Measurements from ENCODE around the gene PPL. TPM values are rescaled to one million over a fixed set of nuclear protein-coding genes. Genes with fewer than 3 reads are reported as not detected.

Gene PPL
- total and polyA plus RNA-seq, 2 donors (not counting 3 experiments of a cell fraction or from before 2014, with no cell fraction given): 0.07 to 0.20 TPM

GRCh38 chr16:4982056-4982867, 45.3 kb upstream of the PPL start:
- Histone ChIP-seq H3K27ac (ENCODE audit: insufficient read depth, low read depth, low read length) (no peak overlapping the region), H3K4me3 (replicated peaks in 1 of 3; ENCODE audit: insufficient read depth in 1 of 3, low read depth in 1 of 3, low read length in 3 of 3) (no peak overlapping the region), H3K9ac (replicated peaks; ENCODE audit: extremely low read depth, insufficient read depth, low read length) (no peak overlapping the region), H3K9me3 (replicated peaks; ENCODE audit: control insufficient read depth, insufficient read depth, low read length) (no peaks in the 10 kb centered on the region), H3K27me3 (ENCODE audit: control insufficient read depth in 2 of 2, insufficient read depth in 2 of 2, low read length in 2 of 2) (peaks cover 4 to 10% of the 10 kb centered on the region in 2 experiments), H3K4me2 (ENCODE audit: insufficient read depth, low read length) (no peak overlapping the region), H4K20me1 (replicated peaks; ENCODE audit: control insufficient read depth, extremely low read depth, insufficient read depth, low read length) (no peaks in the 10 kb centered on the region), H3K79me2 (ENCODE audit: control insufficient read depth, insufficient read depth, low read length) (no peaks in the 10 kb centered on the region), H3K4me1 (ENCODE audit: control insufficient read depth, extremely low read depth, insufficient read depth, low read length) (no peaks in the 10 kb centered on the region), H3K9me1 (replicated peaks; ENCODE audit: control insufficient read depth, extremely low read depth, insufficient read depth, low read length) (no peaks in the 10 kb centered on the region), H2AFZ (ENCODE audit: low read depth, low read length) (no peak overlapping the region), H3K36me3 (ENCODE audit: control insufficient read depth in 2 of 2, extremely low read depth in 1 of 2, insufficient read depth in 2 of 2, low read length in 2 of 2) (no peaks in the 10 kb centered on the region)
- TF ChIP-seq POLR2A (IDR thresholded peaks at IDR 0.05; ENCODE audit: low read depth, low read length): no peak
- TF ChIP-seq JUN (IDR thresholded peaks at IDR 0.05; ENCODE audit: borderline replicate concordance, insufficient read depth, insufficient read length, low read depth): no peak
- no peak for TF ChIP-seq EZH2 (IDR thresholded peaks at IDR 0.05; ENCODE audit: borderline replicate concordance, low read depth, low read length, severe bottlenecking)
- TF ChIP-seq GATA2 (IDR thresholded peaks at IDR 0.05; ENCODE audit: insufficient read depth, insufficient read length, low read depth, low read length): no peak
- no peak for TF ChIP-seq FOS (IDR thresholded peaks at IDR 0.05; ENCODE audit: borderline replicate concordance, insufficient read depth, low read length)
- TF ChIP-seq MAX (IDR thresholded peaks at IDR 0.05; ENCODE audit: insufficient read depth, insufficient read length): no peak
- dilution Hi-C loops (cut with MboI; ENCODE audit: extremely low pct_ligation_motif_present, low sequenced_read_pairs): no loop called here
- CTCF ChIA-PET: no interaction called here
- FAIRE-seq: no peak
- no peak for DNase-seq (ENCODE audit: low read depth, low spot score)
- intact Hi-C loops (cut with micrococcal nuclease): no loop called here
- POLR2A ChIA-PET: no interaction called here
- no TSS peak for BruUV-seq (replicated peaks)

GRCh38 chr16:4981473-4981872, 44.5 kb upstream of the PPL start:
- POLR2A ChIA-PET: no interaction called here

More at GRCh38 chr16:4981473-4981872, 44.5 kb upstream of the PPL start:
- DNase-seq (ENCODE audit: low read depth, low spot score) (no peak), FAIRE-seq (no peak)
- no peak overlapping the region for H3K9ac ChIP-seq (replicated peaks; ENCODE audit: extremely low read depth, insufficient read depth, low read length)
- BruUV-seq (replicated peaks): no TSS peak
- no peak overlapping the region for H3K27ac ChIP-seq (ENCODE audit: insufficient read depth, low read depth, low read length)
- H3K4me2 ChIP-seq (ENCODE audit: insufficient read depth, low read length): no peak overlapping the region
- H3K79me2 ChIP-seq (ENCODE audit: control insufficient read depth, insufficient read depth, low read length): no peaks in the 10 kb centered on the region
- peaks cover 0 to 2% of the 10 kb centered on the region in 2 experiments for H3K27me3 ChIP-seq (ENCODE audit: control insufficient read depth in 2 of 2, insufficient read depth in 2 of 2, low read length in 2 of 2)
- H4K20me1 ChIP-seq (replicated peaks; ENCODE audit: control insufficient read depth, extremely low read depth, insufficient read depth, low read length): no peaks in the 10 kb centered on the region
- H3K36me3 ChIP-seq (ENCODE audit: control insufficient read depth in 2 of 2, extremely low read depth in 1 of 2, insufficient read depth in 2 of 2, low read length in 2 of 2): no peaks in the 10 kb centered on the region
- H3K4me3 ChIP-seq (replicated peaks in 1 of 3; ENCODE audit: insufficient read depth in 1 of 3, low read depth in 1 of 3, low read length in 3 of 3): no peak overlapping the region
- no peaks in the 10 kb centered on the region for H3K9me1 ChIP-seq (replicated peaks; ENCODE audit: control insufficient read depth, extremely low read depth, insufficient read depth, low read length)
- dilution Hi-C loops (cut with MboI; ENCODE audit: extremely low pct_ligation_motif_present, low sequenced_read_pairs) (no loop called here), intact Hi-C loops (cut with micrococcal nuclease) (no loop called here)
- TF ChIP-seq POLR2AphosphoS5 (IDR thresholded peaks at IDR 0.05; ENCODE audit: insufficient read depth, low read depth, low read length) (no peak), GATA2 (IDR thresholded peaks at IDR 0.05; ENCODE audit: insufficient read depth, insufficient read length, low read depth, low read length) (no peak), CTCF (IDR thresholded peaks at IDR 0.05; ENCODE audit: extremely low read depth in 1 of 2, insufficient read depth in 1 of 2, low read depth in 1 of 2, low read length in 2 of 2) (no peak), EZH2 (IDR thresholded peaks at IDR 0.05; ENCODE audit: borderline replicate concordance, low read depth, low read length, severe bottlenecking) (no peak), FOS (IDR thresholded peaks at IDR 0.05; ENCODE audit: borderline replicate concordance, insufficient read depth, low read length) (no peak)
- CTCF ChIA-PET: interaction anchor here (0.5 kb wide), 1 partner anchor 1293 kb away, joined by 3 read pairs; no protein-coding TSS in a partner anchor
- no peaks in the 10 kb centered on the region for H3K4me1 ChIP-seq (ENCODE audit: control insufficient read depth, extremely low read depth, insufficient read depth, low read length)
- no peak overlapping the region for H2AFZ ChIP-seq (ENCODE audit: low read depth, low read length)
- no peaks in the 10 kb centered on the region for H3K9me3 ChIP-seq (replicated peaks; ENCODE audit: control insufficient read depth, insufficient read depth, low read length)
